ENCODE data around the gene RTKN2. TPM values are rescaled to one million over a fixed set of nuclear protein-coding genes. Genes with fewer than 3 reads are reported as not detected.

Gene RTKN2
- total and polyA plus RNA-seq, 10 donors: 0.26 to 5.7 (median 1.6) TPM

DNA sequence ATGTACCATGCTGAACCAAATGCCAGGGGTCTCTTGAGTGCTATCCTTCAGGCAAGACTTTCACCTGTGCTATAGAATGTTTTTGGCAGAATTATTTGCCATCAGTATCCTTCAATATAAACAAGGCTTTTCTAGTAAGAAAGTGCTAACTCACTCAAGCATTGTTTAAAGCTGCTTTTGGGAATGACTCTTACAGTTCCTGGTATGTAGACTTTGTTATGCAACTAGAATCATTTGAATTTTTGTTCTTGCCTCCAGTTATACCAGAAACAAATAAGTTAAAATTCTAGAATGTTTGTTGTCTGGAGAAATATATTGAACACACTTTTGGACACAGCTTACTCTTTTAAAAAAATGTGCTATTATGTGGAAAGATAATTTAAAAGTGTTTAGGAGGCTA lies 39.5 kb upstream of the RTKN2 start:
- Histone ChIP-seq H3K27me3 (replicated peaks in 1 of 7) (no peaks in the 10 kb centered on the region), H3K27ac (no peak overlapping the region), H3K36me3 (no peaks in the 10 kb centered on the region), H3K9me3 (no peaks in the 10 kb centered on the region), H3K4me3 (no peak overlapping the region), H3K4me1 (peaks cover 0 to 17% (median 0%) of the 10 kb centered on the region in 6 donors)
- TF ChIP-seq POLR2AphosphoS5 (IDR thresholded peaks at IDR 0.05) (no peak), POLR2A (IDR thresholded peaks at IDR 0.05) (no peak)
- TF ChIP-seq, protein P1, sequence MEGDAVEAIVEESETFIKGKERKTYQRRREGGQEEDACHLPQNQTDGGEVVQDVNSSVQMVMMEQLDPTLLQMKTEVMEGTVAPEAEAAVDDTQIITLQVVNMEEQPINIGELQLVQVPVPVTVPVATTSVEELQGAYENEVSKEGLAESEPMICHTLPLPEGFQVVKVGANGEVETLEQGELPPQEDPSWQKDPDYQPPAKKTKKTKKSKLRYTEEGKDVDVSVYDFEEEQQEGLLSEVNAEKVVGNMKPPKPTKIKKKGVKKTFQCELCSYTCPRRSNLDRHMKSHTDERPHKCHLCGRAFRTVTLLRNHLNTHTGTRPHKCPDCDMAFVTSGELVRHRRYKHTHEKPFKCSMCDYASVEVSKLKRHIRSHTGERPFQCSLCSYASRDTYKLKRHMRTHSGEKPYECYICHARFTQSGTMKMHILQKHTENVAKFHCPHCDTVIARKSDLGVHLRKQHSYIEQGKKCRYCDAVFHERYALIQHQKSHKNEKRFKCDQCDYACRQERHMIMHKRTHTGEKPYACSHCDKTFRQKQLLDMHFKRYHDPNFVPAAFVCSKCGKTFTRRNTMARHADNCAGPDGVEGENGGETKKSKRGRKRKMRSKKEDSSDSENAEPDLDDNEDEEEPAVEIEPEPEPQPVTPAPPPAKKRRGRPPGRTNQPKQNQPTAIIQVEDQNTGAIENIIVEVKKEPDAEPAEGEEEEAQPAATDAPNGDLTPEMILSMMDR (IDR thresholded peaks at IDR 0.05 in 8 of 11, conservative IDR thresholded peaks at IDR 0.05 in 3 of 11): no peak
- intact Hi-C loops (cut with DNase I; ENCODE audit: low total_unique reads): no loop called here
- DNase-seq: no peak

DNA sequence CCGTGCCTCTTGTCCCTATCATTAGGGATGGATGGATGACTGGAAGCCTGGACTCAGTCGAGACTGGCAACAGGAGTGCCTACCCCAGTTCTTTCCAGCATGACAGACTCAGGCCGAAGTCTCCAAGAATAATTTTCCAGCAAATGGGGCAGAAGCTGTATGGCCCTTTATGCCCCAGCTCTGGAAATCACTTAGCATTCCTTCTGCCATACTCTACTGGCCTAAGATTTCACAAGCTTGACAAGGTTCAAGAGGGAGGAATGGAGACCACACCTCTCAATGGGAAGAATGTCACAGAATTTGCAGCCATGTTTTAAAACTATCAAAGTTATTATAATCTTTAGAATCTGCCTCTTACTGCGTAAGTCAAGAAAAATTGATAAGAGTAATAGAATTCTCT lies 39.0 kb upstream of the RTKN2 start:
- Histone ChIP-seq H3K9me3 (no peaks in the 10 kb centered on the region), H3K4me1 (peaks cover 0 to 17% (median 0%) of the 10 kb centered on the region in 6 donors), H3K27me3 (replicated peaks in 1 of 7) (no peaks in the 10 kb centered on the region), H3K27ac (no peak overlapping the region), H3K36me3 (no peaks in the 10 kb centered on the region), H3K4me3 (no peak overlapping the region)
- no peak for DNase-seq
- no peak for TF ChIP-seq POLR2A (IDR thresholded peaks at IDR 0.05)
- no peak for TF ChIP-seq POLR2AphosphoS5 (IDR thresholded peaks at IDR 0.05)
- TF ChIP-seq, protein P1 (IDR thresholded peaks at IDR 0.05 in 8 of 11, conservative IDR thresholded peaks at IDR 0.05 in 3 of 11): no peak
- WGBS, 5 donors: 42 to 94% (median 45%) methylated on average over 1 to 4 of the region's 4 CpGs
- intact Hi-C loops (cut with DNase I; ENCODE audit: low total_unique reads): no loop called here

DNA sequence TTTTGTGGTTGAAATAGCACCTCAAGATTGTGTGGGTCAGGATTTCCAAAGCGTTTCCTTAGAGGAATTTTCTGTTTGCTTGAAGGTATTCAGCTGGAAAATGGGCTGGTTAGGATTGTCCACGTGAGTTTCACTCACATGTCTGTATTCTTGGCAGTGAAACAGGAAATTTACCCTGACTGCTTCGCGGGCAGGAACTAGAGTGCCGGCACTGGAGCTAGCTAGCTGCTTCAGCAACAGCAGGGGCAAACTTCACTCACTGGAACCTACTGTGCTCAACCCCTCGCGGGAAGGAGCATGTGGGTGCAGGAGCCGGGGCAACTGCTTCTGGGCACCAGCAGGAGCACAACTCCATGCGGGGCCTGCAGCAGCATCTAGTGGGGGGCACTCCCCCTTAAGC lies 38.0 kb upstream of the RTKN2 start:
- no peak overlapping the region for H3K27ac ChIP-seq
- H3K27me3 ChIP-seq (replicated peaks in 1 of 7): no peaks in the 10 kb centered on the region
- DNase-seq: peak; percentile 72
- H3K4me1 ChIP-seq: peaks cover 0 to 17% (median 0%) of the 10 kb centered on the region in 6 donors
- TF ChIP-seq POLR2A (IDR thresholded peaks at IDR 0.05) (no peak), POLR2AphosphoS5 (IDR thresholded peaks at IDR 0.05) (no peak)
- TF ChIP-seq, protein P1 (IDR thresholded peaks at IDR 0.05 in 8 of 11, conservative IDR thresholded peaks at IDR 0.05 in 3 of 11): no peak
- no peaks in the 10 kb centered on the region for H3K36me3 ChIP-seq
- peaks cover 0 to 3% (median 0%) of the 10 kb centered on the region in 8 donors for H3K9me3 ChIP-seq
- no peak overlapping the region for H3K4me3 ChIP-seq
- intact Hi-C loops (cut with DNase I; ENCODE audit: low total_unique reads): no loop called here
- 34 to 46% (median 45%) methylated on average over 8 to 9 of the region's 9 CpGs for WGBS, 5 donors

DNA sequence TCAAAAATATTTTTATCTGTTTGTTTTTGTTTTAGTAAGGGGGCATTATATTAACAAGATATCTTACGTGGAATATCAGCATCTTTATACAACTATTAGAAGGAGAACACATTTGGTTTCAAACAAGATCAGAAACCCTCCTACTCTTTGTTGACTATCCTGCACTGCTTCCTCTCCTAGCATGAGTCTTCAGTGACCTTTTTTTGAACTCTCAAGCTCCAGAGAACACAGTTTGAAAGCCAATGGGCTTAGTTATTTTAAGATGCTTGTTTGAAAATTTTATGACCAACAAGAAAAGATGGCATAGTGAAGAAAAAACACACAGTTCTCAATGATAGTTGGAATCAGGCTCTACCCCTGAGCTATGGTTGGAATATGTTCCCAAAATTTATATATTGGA lies 37.2 kb upstream of the RTKN2 start:
- WGBS, 5 donors: 78 to 88% (median 82%) methylated on average over 1 of the region's 1 CpG

More for the DNA sequence above, 37.2 kb upstream of the RTKN2 start:
- Histone ChIP-seq H3K4me3 (no peak overlapping the region), H3K27me3 (replicated peaks in 1 of 7) (no peaks in the 10 kb centered on the region), H3K36me3 (no peaks in the 10 kb centered on the region), H3K27ac (no peak overlapping the region), H3K4me1 (peaks cover 0 to 17% (median 0%) of the 10 kb centered on the region in 6 donors), H3K9me3 (peaks cover 0 to 11% (median 7%) of the 10 kb centered on the region in 8 donors)
- no peak for DNase-seq
- intact Hi-C loops (cut with DNase I; ENCODE audit: low total_unique reads): no loop called here
- TF ChIP-seq, protein P1 (IDR thresholded peaks at IDR 0.05 in 8 of 11, conservative IDR thresholded peaks at IDR 0.05 in 3 of 11): no peak
- TF ChIP-seq POLR2AphosphoS5 (IDR thresholded peaks at IDR 0.05): no peak
- TF ChIP-seq POLR2A (IDR thresholded peaks at IDR 0.05): no peak
